PC-3 (cell line): ENCODE results near the gene PTK6. TPM values are rescaled to one million over a fixed set of nuclear protein-coding genes. Genes with fewer than 3 reads are reported as not detected.

Source experiments
- ATAC-seq: fragments of 200-7000 bp; cut with Tn5 transposase; 2 replicates; pipeline ENCODE4 v1.9.1; 2020; ENCODE audit warnings: mild to moderate bottlenecking, moderate library complexity
- BruUV-seq: library from RNA; stranded (reverse); fragments of 400-500 nt; replicated peaks from 2 replicates; lab custom pipeline; 2021; lab: Mats Ljungman, UMichigan
- CTCF ChIA-PET: fragments of 300-600 bp; sonication (Branson Sonifier 250); formaldehyde crosslinking; loops from one replicate; lab custom pipeline; 2022; ENCODE audit warnings: antibody characterized with exemption; lab: Charles Lee
- POLR2A ChIA-PET: fragments of 300-600 bp; sonication (Branson Sonifier 250); formaldehyde crosslinking; loops from one replicate; lab custom pipeline; 2022; ENCODE audit warnings: antibody characterized with exemption; ENCODE audit not compliant: unreplicated experiment; lab: Charles Lee
- DNase-seq: peaks from one replicate; pipeline ENCODE4 v3.0.0-alpha.2; 2015
- H2AFZ ChIP-seq: fragments of 300-600 bp; sonication (generic); 2 replicates; pipeline ENCODE4 v1.6.0; 2016; ENCODE audit warnings: antibody characterized with exemption, low read length
- H3F3A ChIP-seq: fragments of 300-600 bp; sonication (generic); one replicate; pipeline ENCODE4 v1.6.0; 2017; ENCODE audit warnings: antibody characterized with exemption, low read length, control low read depth, mild to moderate bottlenecking; ENCODE audit not compliant: unreplicated experiment
- H3K27ac ChIP-seq: fragments of 300-600 bp; sonication (generic); 2 replicates; pipeline ENCODE4 v1.5.1; 2016; ENCODE audit warnings: mild to moderate bottlenecking, low read length
- H3K27me3 ChIP-seq: fragments of 300-600 bp; sonication (generic); 2 replicates; pipeline ENCODE4 v1.6.1; 2016; ENCODE audit warnings: low read length, mixed read lengths
- H3K36me3 ChIP-seq: fragments of 300-600 bp; sonication (generic); 2 replicates; pipeline ENCODE4 v1.6.1; 2016; ENCODE audit warnings: low read depth, mixed run types, low read length, mixed read lengths
- H3K4me1 ChIP-seq: fragments of 300-600 bp; sonication (generic); 2 replicates; pipeline ENCODE4 v1.5.1; 2016; ENCODE audit warnings: low read length; ENCODE audit not compliant: insufficient read depth
- H3K4me2 ChIP-seq: fragments of 300-600 bp; sonication (generic); 2 replicates; pipeline ENCODE4 v1.6.0; 2016; ENCODE audit warnings: low read length
- H3K4me3 ChIP-seq: fragments of 300-600 bp; sonication (generic); 2 replicates; pipeline ENCODE4 v1.5.1; 2016; ENCODE audit warnings: mild to moderate bottlenecking, low read length, mixed read lengths
- H3K79me2 ChIP-seq: fragments of 300-600 bp; sonication (generic); 2 replicates; pipeline ENCODE4 v1.6.1; 2017; ENCODE audit warnings: low read length, mixed read lengths
- H3K9ac ChIP-seq: fragments of 300-600 bp; sonication (generic); 2 replicates; pipeline ENCODE4 v1.6.0; 2016; ENCODE audit warnings: mild to moderate bottlenecking, low read length
- H3K9me2 ChIP-seq: fragments of 300-600 bp; sonication (generic); replicated peaks from 2 replicates; pipeline ENCODE4 v1.6.1; 2016; ENCODE audit warnings: mixed run types, low read length, mixed read lengths
- H3K9me3 ChIP-seq: fragments of 300-600 bp; sonication (generic); 2 replicates; pipeline ENCODE4 v1.6.1; 2016; ENCODE audit warnings: low read length, mixed read lengths
- H4K20me1 ChIP-seq: fragments of 300-600 bp; sonication (generic); 2 replicates; pipeline ENCODE4 v1.6.1; 2016; ENCODE audit warnings: low read length, mixed read lengths
- EZH2 ChIP-seq: fragments of 300-600 bp; sonication (generic); IDR thresholded peaks from one replicate; pipeline ENCODE4 v1.6.1; 2017; ENCODE audit warnings: antibody characterized with exemption, mild to moderate bottlenecking, low read length; ENCODE audit not compliant: unreplicated experiment
- EZH2phosphoT487 ChIP-seq: fragments of 300-600 bp; sonication (generic); IDR thresholded peaks from 2 replicates; pipeline ENCODE4 v1.6.1; 2018; ENCODE audit warnings: mild to moderate bottlenecking, antibody characterized with exemption, low read length, borderline replicate concordance
- intact Hi-C: fragments of 100-400 bp; cut with micrococcal nuclease; formaldehyde crosslinking; loops from 2 replicates; pipeline ENCODE4 v1.9.0; 2023
- total RNA-seq: library from RNA; depleted of rRNA; stranded (reverse); fragments of >200 nt; gene quantifications from 2 replicates; pipeline ENCODE4 v1.2.3, GENCODE V29; 2014
- TF ChIP-seq, protein P1 (sequence below): fragments of 300-600 bp; sonication (generic); conservative IDR thresholded peaks from 2 replicates; pipeline ENCODE4 v1.5.1; 2017; ENCODE audit warnings: antibody characterized with exemption, low read depth, mild to moderate bottlenecking, low read length

PTK6 gene
- total RNA-seq, 1 experiment from 2014 or later = 11.1 TPM

DNA sequence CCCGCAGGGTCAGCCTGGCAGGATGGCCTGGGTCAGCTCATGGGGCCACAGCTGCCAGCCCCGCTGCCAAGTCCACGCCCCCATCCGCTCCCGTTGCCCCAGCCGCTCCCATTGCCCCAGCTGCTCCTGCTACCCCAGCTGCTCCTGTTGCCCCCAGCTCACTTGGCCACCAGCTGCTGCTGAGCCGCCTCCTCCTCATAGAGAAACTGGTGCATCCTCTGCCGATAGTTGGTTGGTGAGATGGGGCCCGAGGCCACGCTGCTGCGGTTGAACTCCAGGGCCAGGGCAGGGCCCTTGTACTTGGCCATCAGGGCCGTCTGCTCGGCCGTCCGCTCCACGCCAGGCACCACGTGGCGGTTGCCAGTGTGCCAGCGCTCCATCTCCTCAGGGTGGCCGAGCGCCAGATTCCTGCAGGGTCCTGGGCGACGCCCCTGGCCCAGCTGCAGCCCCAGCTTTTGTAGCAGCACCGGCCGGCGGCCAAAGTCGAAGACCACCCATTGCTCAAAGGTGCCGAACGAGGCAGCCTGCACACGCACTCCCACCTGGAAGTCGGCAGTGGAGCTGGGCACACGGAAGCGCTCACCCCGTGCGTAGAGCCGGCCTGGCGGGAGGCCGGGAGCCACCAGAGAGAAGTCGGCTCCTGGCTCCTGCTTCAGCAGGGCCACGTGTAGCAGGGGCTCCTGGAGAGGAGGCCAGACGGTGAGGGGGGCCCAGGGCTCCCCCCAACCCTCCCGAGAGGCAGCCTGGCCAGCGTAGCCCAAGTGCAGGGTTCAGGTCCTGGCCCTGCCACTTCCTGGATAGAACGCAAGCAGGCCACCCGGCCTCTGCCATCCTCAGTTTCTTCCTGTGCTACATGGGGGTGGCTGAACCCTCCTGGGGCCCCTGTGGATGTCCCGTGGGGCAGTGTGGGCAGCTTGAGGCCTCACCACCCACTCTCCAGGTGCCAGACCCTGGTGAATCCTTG lies 32.1 kb upstream of the PTK6 start:
- H3K79me2 ChIP-seq = peaks cover 12% of the 10 kb centered on the region
- intact Hi-C loops = no loop called here
- H3K27me3 ChIP-seq = no peaks in the 10 kb centered on the region
- H3K9me2 ChIP-seq = no peaks in the 10 kb centered on the region
- no peaks in the 10 kb centered on the region for H3F3A ChIP-seq
- DNase-seq (no peak), ATAC-seq (no peak)
- H3K36me3 ChIP-seq = no peaks in the 10 kb centered on the region
- ChIA-PET POLR2A (no interaction called here), CTCF (no interaction called here)
- H3K9me3 ChIP-seq = no peaks in the 10 kb centered on the region
- H3K27ac ChIP-seq = no peak overlapping the region
- peaks cover 7% of the 10 kb centered on the region for H3K4me1 ChIP-seq
- no peaks in the 10 kb centered on the region for H4K20me1 ChIP-seq
- no peak overlapping the region for H3K4me2 ChIP-seq
- no peak overlapping the region for H3K9ac ChIP-seq
- H2AFZ ChIP-seq = no peak overlapping the region
- BruUV-seq = no TSS peak
- no peak overlapping the region for H3K4me3 ChIP-seq
- TF ChIP-seq, protein P1, sequence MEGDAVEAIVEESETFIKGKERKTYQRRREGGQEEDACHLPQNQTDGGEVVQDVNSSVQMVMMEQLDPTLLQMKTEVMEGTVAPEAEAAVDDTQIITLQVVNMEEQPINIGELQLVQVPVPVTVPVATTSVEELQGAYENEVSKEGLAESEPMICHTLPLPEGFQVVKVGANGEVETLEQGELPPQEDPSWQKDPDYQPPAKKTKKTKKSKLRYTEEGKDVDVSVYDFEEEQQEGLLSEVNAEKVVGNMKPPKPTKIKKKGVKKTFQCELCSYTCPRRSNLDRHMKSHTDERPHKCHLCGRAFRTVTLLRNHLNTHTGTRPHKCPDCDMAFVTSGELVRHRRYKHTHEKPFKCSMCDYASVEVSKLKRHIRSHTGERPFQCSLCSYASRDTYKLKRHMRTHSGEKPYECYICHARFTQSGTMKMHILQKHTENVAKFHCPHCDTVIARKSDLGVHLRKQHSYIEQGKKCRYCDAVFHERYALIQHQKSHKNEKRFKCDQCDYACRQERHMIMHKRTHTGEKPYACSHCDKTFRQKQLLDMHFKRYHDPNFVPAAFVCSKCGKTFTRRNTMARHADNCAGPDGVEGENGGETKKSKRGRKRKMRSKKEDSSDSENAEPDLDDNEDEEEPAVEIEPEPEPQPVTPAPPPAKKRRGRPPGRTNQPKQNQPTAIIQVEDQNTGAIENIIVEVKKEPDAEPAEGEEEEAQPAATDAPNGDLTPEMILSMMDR = no peak

DNA sequence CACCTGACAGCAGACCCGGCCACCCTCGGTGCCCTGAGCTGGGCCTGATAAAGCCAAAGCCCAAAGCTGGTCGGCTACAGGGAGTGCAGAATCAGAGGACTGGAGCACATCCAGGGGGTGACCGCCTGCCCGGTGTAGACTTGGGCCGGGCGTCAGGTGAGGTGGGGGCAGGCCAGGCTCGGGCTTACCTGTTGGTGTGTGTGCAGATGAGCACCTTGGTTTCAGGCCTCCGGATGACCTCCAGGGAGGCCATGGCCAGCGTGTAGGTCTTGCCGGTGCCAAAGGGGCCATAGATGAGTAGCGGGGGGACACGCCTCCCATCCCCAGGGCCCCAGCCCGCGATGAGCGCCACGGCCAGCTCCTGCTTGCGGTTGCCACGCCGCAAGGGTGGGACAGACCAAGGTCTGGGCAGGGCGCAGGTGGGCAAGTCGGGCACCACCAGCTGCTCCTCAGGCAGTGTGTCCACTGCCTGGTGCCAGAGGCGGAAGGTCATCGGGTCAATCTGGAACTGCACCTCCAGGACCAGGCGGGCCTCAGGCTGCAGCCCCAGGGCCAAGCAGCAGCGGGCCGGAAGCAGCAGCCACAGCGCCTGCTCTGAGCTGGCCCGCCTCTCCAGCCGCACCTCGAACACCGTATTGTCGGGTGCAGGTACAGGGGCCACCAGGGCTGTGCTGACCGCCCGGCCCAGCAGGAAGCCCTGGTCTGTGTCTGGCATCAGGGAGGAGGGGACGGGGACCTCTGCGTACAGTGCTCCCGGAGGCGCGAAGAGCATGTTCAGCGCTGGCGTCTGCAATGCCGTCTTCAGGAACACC lies 31.2 kb upstream of the PTK6 start:
- Histone ChIP-seq H3K27me3 (no peaks in the 10 kb centered on the region), H2AFZ (no peak overlapping the region), H3K9ac (no peak overlapping the region), H3K9me3 (no peaks in the 10 kb centered on the region), H3K4me2 (no peak overlapping the region), H3F3A (no peaks in the 10 kb centered on the region), H3K79me2 (peaks cover 8% of the 10 kb centered on the region), H3K27ac (no peak overlapping the region), H3K4me1 (peaks cover 5% of the 10 kb centered on the region; the same call in 1 of the 2 replicates), H3K36me3 (no peaks in the 10 kb centered on the region), H4K20me1 (no peaks in the 10 kb centered on the region), H3K4me3 (no peak overlapping the region), H3K9me2 (no peaks in the 10 kb centered on the region)
- BruUV-seq = no TSS peak
- DNase-seq = no peak
- intact Hi-C loops = no loop called here
- no peak for TF ChIP-seq EZH2phosphoT487
- TF ChIP-seq, protein P1 = no peak
- no peak for TF ChIP-seq EZH2
- ChIA-PET CTCF (no interaction called here), POLR2A (no interaction called here)
- no peak; the same call in 1 of the 2 replicates for ATAC-seq
